Gastroesophageal sphincter (tissue), 4 donors: Measurements from ENCODE around the gene TSTD1. TPM values are rescaled to one million over a fixed set of nuclear protein-coding genes. Genes with fewer than 3 reads are reported as not detected.

Source experiments
- ATAC-seq: fragments of 150-250 bp; one replicate; pipeline ENCODE4 v1.9.1; 2016; ENCODE audit warnings: mild to moderate bottlenecking, moderate library complexity
- H3K27ac ChIP-seq, 4 donors: fragments of 200-600 bp; sonication (generic) in 3 of 4; 1 replicate in 3 of 4; 2 replicates in 1 of 4; pipeline ENCODE4 v1.5.1; 2016 to 2019
- H3K27me3 ChIP-seq: fragments of 200-600 bp; sonication (generic); one replicate; pipeline ENCODE4 v1.5.1; 2019
- H3K36me3 ChIP-seq, 2 donors: fragments of 200-600 bp; sonication (generic); one replicate each; pipeline ENCODE4 v1.5.1; 2019; ENCODE audit warnings: control low read depth in 1 of 2
- H3K4me1 ChIP-seq, 3 donors: fragments of 200-600 bp; sonication (generic); 1 replicate in 2 of 3; 2 replicates in 1 of 3; pipeline ENCODE4 v1.5.1; 2016 to 2019; ENCODE audit warnings: control low read depth in 2 of 3
- H3K4me3 ChIP-seq, 2 donors: fragments of 200-600 bp; sonication (generic); one replicate each; pipeline ENCODE4 v1.5.1; 2019; ENCODE audit warnings: mild to moderate bottlenecking in 1 of 2, moderate library complexity in 1 of 2
- H3K9me3 ChIP-seq, 3 donors: fragments of 200-600 bp; sonication (generic); one replicate each; pipeline ENCODE4 v1.5.1; 2017 to 2019; ENCODE audit warnings: control low read depth in 2 of 3
- EP300 ChIP-seq: sonication (generic); formaldehyde crosslinking; IDR thresholded peaks from one replicate; pipeline ENCODE4 v1.6.1; 2017; ENCODE audit warnings: antibody characterized with exemption, mild to moderate bottlenecking
- POLR2A ChIP-seq, 2 donors: fragments of 450-650 bp; IDR thresholded peaks; one replicate each; pipeline ENCODE4 v1.6.1; 2017; ENCODE audit warnings: antibody characterized with exemption in 2 of 2, mild to moderate bottlenecking in 2 of 2, moderate library complexity in 1 of 2
- POLR2AphosphoS5 ChIP-seq: sonication (generic); formaldehyde crosslinking; IDR thresholded peaks from one replicate; pipeline ENCODE4 v1.6.1; 2017; ENCODE audit warnings: antibody characterized with exemption
- WGBS, 2 donors: methylation state at CpG; one replicate each; pipeline ENCODE4 v1.1.5; 2018; ENCODE audit warnings: low coverage in 1 of 2; 5-methylcytosine and 5-hydroxymethylcytosine counted together
- total RNA-seq, 4 donors: library from RNA; depleted of rRNA; stranded (reverse); fragments of >200 nt; gene quantifications; one replicate each; pipeline ENCODE4 v1.1.0, GENCODE V29; 2016
- TF ChIP-seq, protein P1 (sequence below), 4 experiments: fragments of 200-600 bp in 2 of 4; fragments of 450-650 bp in 2 of 4; sonication (generic) in 1 of 4; IDR thresholded peaks; one replicate each; pipeline ENCODE4 v1.5.1; 2017 to 2019; ENCODE audit warnings: antibody characterized with exemption in 4 of 4, mild to moderate bottlenecking in 2 of 4, moderate library complexity in 2 of 4

Gene TSTD1
- total RNA-seq, 4 donors from 2014 or later, result 18.1 to 52.1 (median 29.4) TPM

DNA sequence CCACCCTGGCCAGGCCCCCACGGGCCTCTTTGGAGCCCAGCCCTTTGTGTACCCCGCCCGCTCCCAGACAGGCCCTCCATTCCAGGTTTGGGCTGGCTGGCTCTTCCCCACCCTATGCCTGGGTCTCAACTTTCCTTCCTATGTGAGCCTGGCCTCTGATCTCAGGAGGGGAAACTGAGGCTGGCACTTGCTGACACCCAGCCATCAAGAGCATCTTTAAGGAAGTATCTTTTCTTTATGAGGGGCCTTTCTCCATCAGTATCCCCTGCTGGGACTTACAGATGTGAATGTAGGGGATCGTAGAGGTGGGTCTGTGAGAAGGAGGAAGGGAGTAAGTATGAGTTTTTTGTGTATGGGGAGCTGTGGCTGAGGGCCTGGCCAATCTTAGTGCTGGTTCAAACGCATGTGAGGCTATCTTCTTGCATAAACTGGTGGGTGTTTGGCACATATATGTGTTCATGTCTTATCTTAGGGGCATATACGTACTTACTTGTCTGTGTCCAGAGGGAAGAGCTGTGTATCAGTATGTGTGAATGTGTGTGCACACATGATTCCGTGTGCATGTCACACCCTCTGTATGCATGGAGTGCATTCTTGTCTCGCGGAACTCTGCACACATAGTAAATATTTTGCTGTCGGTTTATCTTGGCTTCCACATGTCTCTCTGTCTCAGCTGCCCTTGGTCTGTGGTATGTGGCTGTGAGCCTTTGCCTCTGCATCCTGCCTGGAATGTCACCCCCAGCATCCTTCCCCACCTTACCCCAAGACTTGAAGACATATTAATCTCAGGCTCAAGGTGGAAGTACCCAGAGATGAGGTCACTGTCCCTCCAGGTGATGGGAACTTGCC lies 45.2 kb upstream of the TSTD1 start:
- 71 to 90% methylated on average over 3 to 7 of the region's 10 CpGs for WGBS, 2 donors
- TF ChIP-seq, protein P1, sequence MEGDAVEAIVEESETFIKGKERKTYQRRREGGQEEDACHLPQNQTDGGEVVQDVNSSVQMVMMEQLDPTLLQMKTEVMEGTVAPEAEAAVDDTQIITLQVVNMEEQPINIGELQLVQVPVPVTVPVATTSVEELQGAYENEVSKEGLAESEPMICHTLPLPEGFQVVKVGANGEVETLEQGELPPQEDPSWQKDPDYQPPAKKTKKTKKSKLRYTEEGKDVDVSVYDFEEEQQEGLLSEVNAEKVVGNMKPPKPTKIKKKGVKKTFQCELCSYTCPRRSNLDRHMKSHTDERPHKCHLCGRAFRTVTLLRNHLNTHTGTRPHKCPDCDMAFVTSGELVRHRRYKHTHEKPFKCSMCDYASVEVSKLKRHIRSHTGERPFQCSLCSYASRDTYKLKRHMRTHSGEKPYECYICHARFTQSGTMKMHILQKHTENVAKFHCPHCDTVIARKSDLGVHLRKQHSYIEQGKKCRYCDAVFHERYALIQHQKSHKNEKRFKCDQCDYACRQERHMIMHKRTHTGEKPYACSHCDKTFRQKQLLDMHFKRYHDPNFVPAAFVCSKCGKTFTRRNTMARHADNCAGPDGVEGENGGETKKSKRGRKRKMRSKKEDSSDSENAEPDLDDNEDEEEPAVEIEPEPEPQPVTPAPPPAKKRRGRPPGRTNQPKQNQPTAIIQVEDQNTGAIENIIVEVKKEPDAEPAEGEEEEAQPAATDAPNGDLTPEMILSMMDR (IDR thresholded peaks at IDR 0.05), result no peak
- TF ChIP-seq EP300, result no peak
- TF ChIP-seq POLR2AphosphoS5, result no peak
- no peak for TF ChIP-seq POLR2A (IDR thresholded peaks at IDR 0.05)
- Histone ChIP-seq H3K9me3 (no peaks in the 10 kb centered on the region), H3K4me1 (no peaks in the 10 kb centered on the region), H3K36me3 (no peaks in the 10 kb centered on the region), H3K4me3 (no peak overlapping the region), H3K27ac (no peak overlapping the region), H3K27me3 (peaks cover 11% of the 10 kb centered on the region)
- ATAC-seq, result no peak

DNA sequence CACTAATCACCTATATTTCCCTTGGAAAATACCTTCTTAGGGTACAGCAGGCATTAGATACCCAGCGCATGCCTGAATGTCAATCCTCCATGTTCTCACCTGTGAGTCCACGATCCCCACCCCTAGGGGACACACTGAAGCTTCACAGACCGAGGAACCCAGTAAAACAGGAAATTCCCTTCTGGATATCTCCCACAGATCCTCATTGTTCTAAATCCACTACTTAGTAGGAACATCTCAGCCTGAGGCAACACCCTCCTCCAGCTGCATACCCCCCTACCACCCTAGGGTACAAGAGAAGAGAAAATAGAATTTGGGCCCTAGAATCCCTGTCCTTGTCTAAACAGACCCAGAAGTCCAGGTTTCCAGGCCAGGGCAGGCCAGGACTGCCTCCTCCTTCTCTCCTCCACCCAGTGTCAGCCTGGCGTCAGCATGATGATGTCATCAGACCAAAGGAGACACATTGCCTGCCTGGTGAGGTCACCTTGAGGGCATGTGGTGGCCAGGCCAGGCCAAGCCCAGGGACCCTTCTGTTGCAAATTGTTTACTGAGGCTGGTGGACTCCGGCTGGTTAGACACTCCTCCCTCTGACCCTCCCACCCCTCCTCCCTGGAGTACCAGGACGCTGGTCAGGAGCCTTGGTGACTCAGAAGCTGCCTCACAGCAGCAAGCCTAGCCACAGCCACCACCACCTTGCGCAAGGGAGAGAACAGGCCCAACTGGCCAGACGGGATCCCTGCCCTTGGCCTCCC lies 44.4 kb upstream of the TSTD1 start:
- peak; percentile 96 for ATAC-seq
- H3K9me3 ChIP-seq, result no peaks in the 10 kb centered on the region
- H3K36me3 ChIP-seq, result no peaks in the 10 kb centered on the region
- H3K4me3 ChIP-seq, result no peak overlapping the region
- no peak for TF ChIP-seq POLR2AphosphoS5
- no peak for TF ChIP-seq EP300
- no peak for TF ChIP-seq POLR2A (IDR thresholded peaks at IDR 0.05)
- TF ChIP-seq, protein P1 (IDR thresholded peaks at IDR 0.05), result no peak
- H3K4me1 ChIP-seq, result no peaks in the 10 kb centered on the region
- H3K27me3 ChIP-seq, result peaks cover 19% of the 10 kb centered on the region
- H3K27ac ChIP-seq, result peak overlapping the region in 2 of 4 donors; percentile 8 to 51
- WGBS, 2 donors, result 66 to 83% methylated on average over 2 to 3 of the region's 8 CpGs

DNA sequence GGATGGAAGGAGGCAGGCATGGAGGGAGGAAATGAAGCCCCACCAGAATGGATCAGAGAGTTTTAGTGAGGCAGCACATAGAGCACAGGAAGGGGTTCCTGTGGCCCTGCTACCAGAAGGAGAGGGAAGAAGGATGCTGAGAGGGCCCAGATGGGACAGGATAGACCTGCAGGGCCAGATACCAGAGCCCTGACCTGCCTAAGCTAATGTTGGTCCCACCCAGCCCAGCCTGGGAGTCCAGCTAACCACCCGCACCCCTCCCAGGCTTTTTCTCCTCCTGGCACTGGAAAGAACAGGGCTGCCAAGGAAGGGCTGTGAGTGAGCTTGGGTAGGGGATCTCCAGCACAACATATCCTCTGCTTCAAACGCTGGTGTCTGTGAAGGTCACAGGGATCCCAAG lies 43.7 kb upstream of the TSTD1 start:
- Histone ChIP-seq H3K27me3 (peaks cover 21% of the 10 kb centered on the region), H3K4me1 (no peaks in the 10 kb centered on the region), H3K27ac (peak overlapping the region in 1 of 4 donors; percentile 51), H3K9me3 (no peaks in the 10 kb centered on the region), H3K4me3 (no peak overlapping the region), H3K36me3 (no peaks in the 10 kb centered on the region)
- ATAC-seq, result no peak
- TF ChIP-seq POLR2A (IDR thresholded peaks at IDR 0.05), result no peak
- no peak for TF ChIP-seq EP300
- TF ChIP-seq, protein P1 (IDR thresholded peaks at IDR 0.05), result no peak
- TF ChIP-seq POLR2AphosphoS5, result no peak
- WGBS, 2 donors, result 67 to 90% methylated on average over 1 to 2 of the region's 2 CpGs

DNA sequence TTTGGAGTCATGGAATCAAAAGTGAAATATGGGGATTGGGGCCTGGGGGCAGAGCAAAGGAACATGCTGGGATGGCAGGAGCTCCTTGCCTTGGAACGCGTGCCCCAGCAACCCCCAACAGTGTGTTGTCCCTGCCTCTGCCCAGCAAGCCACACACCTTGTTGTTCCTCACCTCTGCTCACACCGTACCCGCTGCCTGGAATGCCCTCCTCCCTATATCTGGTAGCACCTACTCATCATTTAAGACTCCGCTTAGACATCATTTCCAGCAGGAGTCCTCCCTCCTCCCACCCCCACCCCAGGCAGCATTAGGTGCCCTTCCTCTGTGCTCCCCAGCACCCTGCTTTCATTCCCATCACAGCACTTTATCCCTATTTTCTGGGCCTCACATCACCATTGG lies 42.8 kb upstream of the TSTD1 start:
- Histone ChIP-seq H3K4me1 (no peaks in the 10 kb centered on the region), H3K9me3 (no peaks in the 10 kb centered on the region), H3K27ac (no peak overlapping the region), H3K27me3 (peaks cover 21% of the 10 kb centered on the region), H3K36me3 (no peaks in the 10 kb centered on the region), H3K4me3 (no peak overlapping the region)
- 67 to 75% methylated on average over 3 to 5 of the region's 5 CpGs for WGBS, 2 donors
- no peak for TF ChIP-seq EP300
- TF ChIP-seq POLR2AphosphoS5, result no peak
- TF ChIP-seq, protein P1 (IDR thresholded peaks at IDR 0.05), result no peak
- TF ChIP-seq POLR2A (IDR thresholded peaks at IDR 0.05), result no peak
- ATAC-seq, result no peak
